PC-3 (cell line): ENCODE results near the gene ZNF513.
"Not testable (repeated sequence)": the region's sequence is repeated elsewhere in the genome, so short reads cannot be mapped to it uniquely, and the experiment has no call there.

Experiments
- EZH2 ChIP-seq: fragments of 300-600 bp; sonication (generic); IDR thresholded peaks from one replicate; pipeline ENCODE4 v1.6.1; 2017; ENCODE audit warnings: antibody characterized with exemption, mild to moderate bottlenecking, low read length; ENCODE audit not compliant: unreplicated experiment
- EZH2phosphoT487 ChIP-seq: fragments of 300-600 bp; sonication (generic); IDR thresholded peaks from 2 replicates; pipeline ENCODE4 v1.6.1; 2018; ENCODE audit warnings: mild to moderate bottlenecking, antibody characterized with exemption, low read length, borderline replicate concordance
- TF ChIP-seq, protein P1 (sequence below): fragments of 300-600 bp; sonication (generic); conservative IDR thresholded peaks from 2 replicates; pipeline ENCODE4 v1.5.1; 2017; ENCODE audit warnings: antibody characterized with exemption, low read depth, mild to moderate bottlenecking, low read length

DNA sequence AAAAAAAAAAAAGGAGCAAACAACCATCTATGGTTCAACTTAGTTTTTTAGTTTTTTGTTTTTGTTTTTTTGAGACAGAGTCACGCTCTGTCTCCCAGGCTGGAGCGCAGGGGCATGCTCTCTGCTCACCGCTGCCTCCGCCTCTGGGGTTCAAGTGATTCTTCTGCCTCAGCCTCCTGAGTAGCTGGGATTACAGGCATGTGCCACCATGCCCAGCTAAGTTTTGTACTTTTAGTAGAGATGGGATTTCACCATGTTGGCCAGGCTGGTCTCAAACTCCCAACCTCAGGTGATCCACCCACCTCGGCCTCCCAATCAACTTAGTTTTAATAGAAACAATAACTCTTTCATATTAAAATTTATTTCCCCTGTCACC, 27.2 kb downstream of the ZNF513 start:
- TF ChIP-seq EZH2, EZH2phosphoT487: not testable (repeated sequence)
- TF ChIP-seq, protein P1, sequence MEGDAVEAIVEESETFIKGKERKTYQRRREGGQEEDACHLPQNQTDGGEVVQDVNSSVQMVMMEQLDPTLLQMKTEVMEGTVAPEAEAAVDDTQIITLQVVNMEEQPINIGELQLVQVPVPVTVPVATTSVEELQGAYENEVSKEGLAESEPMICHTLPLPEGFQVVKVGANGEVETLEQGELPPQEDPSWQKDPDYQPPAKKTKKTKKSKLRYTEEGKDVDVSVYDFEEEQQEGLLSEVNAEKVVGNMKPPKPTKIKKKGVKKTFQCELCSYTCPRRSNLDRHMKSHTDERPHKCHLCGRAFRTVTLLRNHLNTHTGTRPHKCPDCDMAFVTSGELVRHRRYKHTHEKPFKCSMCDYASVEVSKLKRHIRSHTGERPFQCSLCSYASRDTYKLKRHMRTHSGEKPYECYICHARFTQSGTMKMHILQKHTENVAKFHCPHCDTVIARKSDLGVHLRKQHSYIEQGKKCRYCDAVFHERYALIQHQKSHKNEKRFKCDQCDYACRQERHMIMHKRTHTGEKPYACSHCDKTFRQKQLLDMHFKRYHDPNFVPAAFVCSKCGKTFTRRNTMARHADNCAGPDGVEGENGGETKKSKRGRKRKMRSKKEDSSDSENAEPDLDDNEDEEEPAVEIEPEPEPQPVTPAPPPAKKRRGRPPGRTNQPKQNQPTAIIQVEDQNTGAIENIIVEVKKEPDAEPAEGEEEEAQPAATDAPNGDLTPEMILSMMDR = not testable (repeated sequence)
